ENCODE results near the gene COG7.
A peak's percentile ranks its signal among the peaks of the same experiment; 100 is the strongest.
"Not testable (repeated sequence)": the region's sequence is repeated elsewhere in the genome, so short reads cannot be mapped to it uniquely, and the experiment has no call there.

The COG7 gene

GRCh38 chr16:23466162-23466885 is 13.3 kb upstream of the COG7 start:
- DNase-seq = no peak

GRCh38 chr16:23465179-23465578 is 12.2 kb upstream of the COG7 start:
- no peak for DNase-seq

DNA sequence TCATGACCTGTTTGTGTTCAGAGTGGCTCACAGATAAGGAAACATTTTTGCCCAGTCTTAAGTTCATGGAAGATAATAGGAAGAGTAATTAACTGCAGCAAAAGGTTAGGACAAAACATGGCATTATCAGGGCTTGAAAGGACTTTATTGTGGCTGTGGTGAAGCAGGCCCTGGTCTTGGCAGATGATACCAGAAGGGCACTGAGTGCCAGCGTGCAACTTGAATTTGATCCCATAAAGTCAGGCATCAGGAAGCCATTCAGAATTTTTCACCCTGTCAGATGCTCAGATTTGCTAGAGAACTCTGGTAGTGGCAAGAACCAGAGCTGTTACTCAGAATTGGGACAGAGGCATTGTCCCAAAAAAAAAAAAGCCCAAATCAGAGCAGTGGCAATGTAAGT is 11.2 kb upstream of the COG7 start:
- no peak for DNase-seq

GRCh38 chr16:23462994-23463393 is 10.0 kb upstream of the COG7 start:
- not testable (repeated sequence) for DNase-seq

- DNase-seq = no peak
Observed at GRCh38 chr16:23453338-23454052, 506 bp upstream of the COG7 start.

GRCh38 chr16:23452221-23452571 is 793 bp downstream of the COG7 start:
- DNase-seq = no peak

GRCh38 chr16:23448392-23448791 is 4.6 kb downstream of the COG7 start:
- no peak for DNase-seq

DNA sequence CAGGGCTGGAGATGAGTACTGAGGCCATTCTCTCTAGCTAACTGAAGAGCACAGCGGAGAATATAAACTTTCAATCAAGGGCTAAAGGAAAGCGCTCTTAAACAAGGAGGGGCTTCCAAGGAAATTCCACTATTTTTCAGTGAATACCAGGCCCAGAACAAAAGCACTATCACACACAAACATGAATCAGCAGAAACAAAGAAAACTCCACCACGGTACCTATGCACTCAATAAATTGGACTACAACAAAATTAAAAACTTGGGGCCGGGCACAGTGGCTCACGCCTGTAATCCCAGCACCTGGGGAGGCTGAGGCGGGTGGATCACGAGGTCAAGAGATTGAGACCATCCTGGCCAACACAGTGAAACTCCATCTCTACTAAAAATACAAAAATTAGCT is 15.4 kb downstream of the COG7 start:
- DNase-seq = not testable (repeated sequence)

GRCh38 chr16:23436951-23437350 is 16.0 kb downstream of the COG7 start:
- DNase-seq = no peak

DNA sequence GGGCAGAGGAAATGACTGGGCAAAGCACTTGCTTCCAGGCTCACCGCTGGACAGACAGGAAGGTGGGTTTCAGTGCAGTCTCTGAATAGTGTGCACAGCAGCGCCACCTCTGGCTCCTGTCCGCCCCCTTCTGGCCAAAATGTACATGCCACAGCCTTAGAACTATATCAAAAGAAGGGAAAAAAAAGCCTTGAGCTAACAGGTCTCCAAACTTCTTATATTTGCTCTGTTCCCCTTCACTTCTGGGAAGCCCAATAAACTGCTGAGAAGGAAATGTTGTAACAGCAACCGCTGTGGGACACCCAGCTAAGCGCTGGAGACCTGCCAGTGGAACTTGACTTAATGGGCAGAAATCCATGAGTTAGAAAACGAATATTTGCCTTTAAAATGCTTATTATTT is 17.5 kb downstream of the COG7 start:
- peak in 1 of 2 experiments; percentile 11 for DNase-seq

GRCh38 chr16:23434380-23434779 is 18.6 kb downstream of the COG7 start:
- peak; percentile 1 to 17 for DNase-seq

DNA sequence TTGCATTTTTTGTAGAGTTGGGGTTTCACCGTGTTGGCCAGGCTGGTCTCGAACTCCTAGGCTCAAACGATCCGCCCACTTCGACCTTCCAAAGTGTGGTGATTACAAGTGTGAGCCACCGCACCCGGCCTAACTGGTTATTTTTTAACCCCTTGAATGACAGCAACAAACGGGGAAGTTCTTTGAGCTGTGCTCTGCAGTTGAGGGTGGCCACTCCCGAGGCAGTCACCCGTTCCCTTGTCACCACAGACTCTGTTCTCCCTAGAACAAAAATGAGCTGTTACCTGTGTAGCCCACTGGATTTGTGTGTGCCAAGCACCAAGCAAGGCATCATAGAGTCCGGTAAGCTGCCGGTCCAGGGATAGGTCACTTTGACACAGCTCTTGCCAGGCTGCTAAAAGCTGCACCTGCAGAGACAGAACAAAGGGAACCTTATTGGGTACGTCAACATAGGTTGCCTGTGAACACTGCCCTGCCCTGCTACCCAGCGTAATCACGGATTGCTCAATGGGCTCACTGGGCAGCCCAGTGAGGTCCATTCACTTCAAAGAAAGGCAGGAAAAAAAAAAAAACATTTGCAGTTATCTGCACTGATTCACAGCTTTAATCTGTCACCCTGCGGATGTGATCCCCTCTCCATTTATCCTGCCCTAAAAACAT is 19.6 kb downstream of the COG7 start:
- DNase-seq = no peak

GRCh38 chr16:23432176-23433128 is 20.5 kb downstream of the COG7 start:
- DNase-seq = no peak

DNA sequence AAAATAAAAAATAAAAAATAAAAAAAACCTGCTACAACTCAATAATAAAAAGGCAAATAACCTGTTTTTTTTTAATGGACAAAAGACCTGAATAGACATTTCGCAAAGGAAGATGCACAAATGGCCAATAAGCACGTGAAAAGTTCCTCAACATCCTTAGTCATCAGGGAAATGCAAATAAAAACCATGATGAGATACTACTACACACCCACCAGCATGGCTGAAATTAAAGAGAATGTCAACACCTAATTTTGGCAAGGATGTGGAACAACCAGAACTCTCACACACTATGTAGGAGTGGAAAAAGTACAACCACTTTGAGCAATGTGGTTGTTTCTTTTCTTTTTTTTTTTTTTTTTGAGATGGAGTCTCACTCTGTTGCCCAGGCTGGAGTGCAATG is 24.6 kb downstream of the COG7 start:
- no peak for DNase-seq

DNA sequence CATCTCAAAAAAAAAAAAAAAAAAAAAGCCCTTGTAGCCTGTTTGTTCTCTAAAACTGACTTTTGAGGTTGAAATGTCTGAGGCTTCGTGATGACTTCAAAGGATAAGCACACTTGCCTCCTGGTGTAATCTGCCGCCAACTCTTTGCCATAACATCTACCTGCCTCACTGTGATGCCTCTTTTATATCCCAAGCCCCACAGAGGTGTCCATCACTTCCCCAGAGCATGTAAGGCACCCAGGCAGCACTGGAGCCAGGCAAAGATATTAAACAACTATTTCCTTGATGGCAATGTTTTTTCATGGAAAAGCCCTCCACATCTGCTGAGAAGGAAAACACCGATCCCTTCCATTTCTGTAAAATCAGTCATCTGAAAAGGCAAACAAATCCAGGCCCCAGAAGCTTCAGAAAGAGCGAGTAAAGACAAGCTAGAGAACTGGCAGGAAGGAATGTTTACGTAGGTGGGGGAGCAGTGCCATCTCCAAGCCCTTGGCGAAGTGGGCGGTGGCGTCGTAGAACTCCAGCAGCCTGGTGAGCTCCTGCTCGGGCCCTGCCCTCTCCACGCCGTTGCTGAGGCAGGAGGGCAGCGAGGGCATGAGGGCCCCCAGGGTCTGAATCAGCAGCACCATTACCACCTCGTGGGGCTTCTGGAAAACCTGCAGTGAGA is 28.6 kb downstream of the COG7 start:
- peak in 1 of 2 experiments; percentile 4 for DNase-seq

GRCh38 chr16:23423496-23424049 is 29.4 kb downstream of the COG7 start:
- no peak for DNase-seq

DNA sequence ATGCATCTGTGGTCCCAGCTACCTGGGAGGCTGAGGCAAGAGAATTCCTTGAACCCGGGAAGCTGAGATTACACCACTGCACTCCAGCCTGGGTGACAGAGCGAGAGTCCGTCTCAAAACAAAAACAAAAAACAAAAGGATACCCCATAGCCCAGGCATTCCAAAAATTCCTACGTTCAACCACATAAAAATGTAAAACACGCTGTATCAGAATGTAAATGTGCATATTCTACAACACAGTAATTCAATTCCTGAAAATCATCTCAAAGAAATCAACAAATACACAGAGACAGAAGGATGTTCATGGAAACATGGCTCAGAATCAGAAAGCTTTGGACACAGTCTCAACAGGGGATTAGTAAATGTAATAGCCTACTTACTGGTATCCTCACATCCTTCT is 33.0 kb downstream of the COG7 start:
- no peak for DNase-seq

GRCh38 chr16:23416816-23417215 is 36.2 kb downstream of the COG7 start:
- no peak for DNase-seq

DNA sequence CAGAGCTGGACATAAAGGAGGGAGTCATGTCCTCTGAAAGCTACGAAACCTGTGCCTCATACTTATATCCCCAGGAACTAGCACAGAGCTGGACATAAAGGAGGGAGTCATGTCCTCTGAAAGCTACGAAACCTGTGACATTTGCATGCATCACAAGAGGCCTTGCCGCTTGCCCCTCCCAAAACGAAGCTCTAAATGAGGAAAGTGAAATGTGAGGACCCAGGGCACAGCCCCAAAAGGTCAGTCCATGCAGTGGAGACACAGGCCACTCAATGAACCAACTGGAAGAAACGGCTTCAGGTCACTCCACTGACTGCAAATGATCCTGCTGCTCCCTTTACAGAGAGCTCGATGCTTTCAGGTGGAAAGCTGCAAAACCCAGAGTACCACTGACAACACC is 38.3 kb downstream of the COG7 start:
- DNase-seq = no peak

DNA sequence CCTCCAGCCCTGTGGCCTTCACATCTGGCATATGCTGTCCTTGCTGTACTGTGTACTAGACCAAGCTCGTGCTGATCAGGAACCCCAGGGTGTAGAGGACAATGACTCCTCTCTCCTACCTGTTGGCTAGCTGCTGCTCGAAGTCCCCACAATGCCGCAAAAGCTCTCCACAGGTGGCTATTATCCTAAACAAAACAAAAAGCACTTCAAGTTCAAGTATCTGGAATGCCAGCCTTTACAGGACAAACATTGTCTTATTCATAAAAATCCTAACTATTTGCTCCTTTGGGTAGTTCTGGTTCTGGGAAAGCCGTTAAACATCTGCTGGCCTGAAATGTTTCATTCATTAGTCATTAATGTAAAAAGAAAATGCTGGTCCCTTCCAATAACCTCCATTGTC is 42.8 kb downstream of the COG7 start:
- DNase-seq = no peak

- DNase-seq = no peak
Observed at GRCh38 chr16:23409522-23409921, 43.5 kb downstream of the COG7 start.

GRCh38 chr16:23408823-23409298 is 44.1 kb downstream of the COG7 start:
- DNase-seq = no peak
